Erythroblast (primary cell): Measurements from ENCODE around the gene FHOD1.

Source experiments
- GATA1 ChIP-seq: IDR thresholded peaks from 2 replicates; pipeline ENCODE4 v1.6.1; 2011; ENCODE audit warnings: low read depth, mild to moderate bottlenecking, control low read depth, low read length, moderate library complexity
- POLR2A ChIP-seq: IDR thresholded peaks from 2 replicates; pipeline ENCODE4 v1.6.1; 2011; ENCODE audit warnings: mild to moderate bottlenecking, low read length

GRCh38 chr16:67183627-67184452 lies 63.4 kb downstream of the FHOD1 start, which contains the start of gene MATCAP1:
- peak; percentile 80 for TF ChIP-seq POLR2A
- no peak for TF ChIP-seq GATA1
